Fibroblast of skin of scalp (primary cell): Measurements from ENCODE around the gene CHMP5.
A peak's percentile ranks its signal among the peaks of the same experiment; 100 is the strongest.

Experiments
- DNase-seq: peaks from one replicate; pipeline ENCODE4 v3.0.0-alpha.2; 2013

The CHMP5 gene

GRCh38 chr9:33320230-33320567, 55.4 kb downstream of the CHMP5 start:
- DNase-seq: no peak

DNA sequence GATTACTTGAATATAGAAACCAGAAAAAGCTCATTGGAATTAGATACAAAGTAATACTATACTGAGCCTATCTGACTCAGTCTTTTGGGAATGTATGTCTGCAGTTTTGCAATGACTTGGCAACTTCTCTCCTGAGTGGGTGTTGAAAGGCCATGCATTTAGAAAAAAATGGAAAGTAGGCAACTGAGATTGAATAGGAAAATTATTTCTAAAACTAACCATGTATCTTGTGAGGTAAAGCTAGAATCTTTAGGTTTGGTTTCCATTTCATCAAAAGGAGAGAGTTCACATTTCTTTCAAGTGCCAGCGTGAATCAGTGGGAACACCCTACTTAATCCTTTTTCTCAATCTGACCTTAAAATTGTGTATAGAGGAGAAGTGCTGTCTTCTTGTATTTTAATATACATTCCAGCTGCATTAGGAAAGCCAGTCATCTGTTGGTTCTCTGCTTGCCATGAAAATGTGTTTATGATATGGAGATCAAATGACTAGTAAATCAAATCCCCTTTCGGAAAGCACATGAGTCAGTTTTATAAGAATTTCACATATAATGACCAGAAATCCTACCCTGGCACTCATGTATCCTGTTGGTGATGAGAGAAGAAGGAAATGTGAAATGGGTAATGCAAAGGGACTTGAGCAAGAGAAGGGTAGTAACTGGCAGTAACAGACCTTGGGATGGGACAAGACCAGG, 55.9 kb downstream of the CHMP5 start:
- peak; percentile 95 for DNase-seq

- peak; percentile 54 for DNase-seq
Measured at GRCh38 chr9:33329117-33329563, 64.3 kb downstream of the CHMP5 start.

DNA sequence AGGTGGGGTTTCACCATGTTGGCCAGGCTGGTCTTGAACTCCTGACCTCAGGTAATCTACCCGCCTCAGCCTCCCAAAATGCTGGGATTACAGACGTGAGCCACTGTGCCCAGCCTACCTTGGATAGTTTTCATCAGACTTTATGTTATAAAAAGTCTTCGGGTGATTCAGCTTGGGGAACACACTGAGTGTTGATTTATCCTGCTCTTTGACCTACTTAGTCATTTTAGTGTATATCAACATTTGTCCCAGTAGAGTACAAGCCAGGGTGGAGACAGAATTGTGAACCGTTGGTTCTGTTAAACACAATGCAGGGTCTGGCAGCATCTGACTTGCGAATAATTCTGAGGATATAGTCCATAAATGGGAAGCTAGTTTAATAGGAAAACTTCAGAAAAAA, 65.1 kb downstream of the CHMP5 start:
- peak; percentile 15 for DNase-seq

DNA sequence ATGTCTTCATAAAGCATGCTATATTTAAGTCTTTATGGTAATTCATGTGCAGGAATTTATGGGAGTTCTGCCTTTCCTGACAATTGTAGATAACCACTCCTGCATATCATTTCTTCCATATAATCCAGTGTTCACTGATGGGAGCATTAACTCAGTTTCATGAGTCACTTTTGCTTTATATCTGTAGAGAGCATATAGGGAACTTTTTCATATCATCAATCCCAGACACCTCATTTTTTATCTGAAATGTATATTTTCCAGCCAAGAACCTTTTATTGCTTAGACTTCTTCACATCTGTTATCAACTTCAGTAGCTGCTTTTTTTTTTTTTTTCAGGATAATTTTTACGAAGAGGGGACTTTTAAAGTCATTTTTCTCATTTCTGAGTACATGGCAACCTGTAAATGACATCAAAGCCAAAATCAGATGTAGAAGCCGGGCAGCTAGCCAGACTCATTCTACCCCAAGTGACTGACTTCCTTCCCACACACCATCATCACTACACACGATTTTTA, 66.6 kb downstream of the CHMP5 start:
- peak; percentile 8 for DNase-seq
